HCT116 (cell line): ENCODE measurements around the gene ASPG.

ENCODE experiments used
- CTCF ChIP-seq, 3 experiments: fragments of 200-600 bp in 1 of 3; sonication (generic) in 1 of 3; IDR thresholded peaks in 2 of 3; conservative IDR thresholded peaks in 1 of 3; 2 replicates each; pipeline ENCODE4 v1.5.1; 2012 to 2017; ENCODE audit warnings: low read depth in 2 of 3, low read length in 2 of 3, antibody characterized with exemption in 1 of 3, borderline replicate concordance in 1 of 3, control low read depth in 1 of 3, mild to moderate bottlenecking in 1 of 3, mixed read lengths in 1 of 3, mixed run types in 1 of 3, moderate library complexity in 1 of 3; ENCODE audit not compliant: insufficient read depth in 1 of 3
- EGR1 ChIP-seq: IDR thresholded peaks from 2 replicates; pipeline ENCODE4 v1.6.1; 2012; ENCODE audit warnings: low read depth
- EZH2 ChIP-seq: fragments of 200-600 bp; sonication (generic); IDR thresholded peaks from 2 replicates; pipeline ENCODE4 v1.6.1; 2017; ENCODE audit warnings: antibody characterized with exemption, mixed run types
- EZH2phosphoT487 ChIP-seq: fragments of 200-600 bp; IDR thresholded peaks from 2 replicates; pipeline ENCODE4 v1.6.1; 2018; ENCODE audit warnings: antibody characterized with exemption, borderline replicate concordance
- JUND ChIP-seq: IDR thresholded peaks from 2 replicates; pipeline ENCODE4 v1.6.1; 2012
- POLR2A ChIP-seq: IDR thresholded peaks from 2 replicates; pipeline ENCODE4 v1.7.0; 2011; ENCODE audit warnings: borderline replicate concordance; ENCODE audit not compliant: insufficient read depth, insufficient read length; ENCODE audit errors: extremely low read depth
- POLR2AphosphoS5 ChIP-seq: IDR thresholded peaks from 2 replicates; pipeline ENCODE4 v1.6.1; 2011; ENCODE audit warnings: mild to moderate bottlenecking, low read depth, low read length, moderate library complexity
- RAD21 ChIP-seq: IDR thresholded peaks from 2 replicates; pipeline ENCODE4 v1.6.1; 2012; ENCODE audit warnings: low read depth, mild to moderate bottlenecking
- REST ChIP-seq: IDR thresholded peaks from 2 replicates; pipeline ENCODE4 v1.6.1; 2012; ENCODE audit warnings: low read depth
- YY1 ChIP-seq: IDR thresholded peaks from 2 replicates; pipeline ENCODE4 v1.6.1; 2011; ENCODE audit warnings: low read length, low read depth, moderate library complexity, mild to moderate bottlenecking; ENCODE audit not compliant: insufficient replicate concordance; ENCODE audit errors: extremely low read depth
- ZNF274 ChIP-seq: fragments of 200-500 bp; sonication (Bioruptor generic); IDR thresholded peaks from 2 replicates; pipeline ENCODE4 v1.6.1; 2014; ENCODE audit warnings: mild to moderate bottlenecking, low read depth, low read length, inconsistent platforms
- TF ChIP-seq, protein P1 (sequence below): IDR thresholded peaks from 2 replicates; pipeline ENCODE4 v1.6.1; 2011; ENCODE audit warnings: mild to moderate bottlenecking, low read length, moderate library complexity; ENCODE audit not compliant: insufficient replicate concordance; ENCODE audit errors: extremely low read depth

GRCh38 chr14:104125011-104125410 lies 39.5 kb downstream of the ASPG start:
- TF ChIP-seq POLR2A (no peak), EZH2 (no peak), CTCF (IDR thresholded peaks at IDR 0.05 in 2 of 3, conservative IDR thresholded peaks at IDR 0.05 in 1 of 3; ENCODE audit: borderline replicate concordance in 1 of 3, insufficient read depth in 1 of 3, low read depth in 2 of 3, low read length in 2 of 3) (no peak), YY1 (no peak), JUND (no peak), POLR2AphosphoS5 (no peak), RAD21 (no peak), REST (no peak), EGR1 (no peak), ZNF274 (no peak), EZH2phosphoT487 (no peak)
- TF ChIP-seq, protein P1, sequence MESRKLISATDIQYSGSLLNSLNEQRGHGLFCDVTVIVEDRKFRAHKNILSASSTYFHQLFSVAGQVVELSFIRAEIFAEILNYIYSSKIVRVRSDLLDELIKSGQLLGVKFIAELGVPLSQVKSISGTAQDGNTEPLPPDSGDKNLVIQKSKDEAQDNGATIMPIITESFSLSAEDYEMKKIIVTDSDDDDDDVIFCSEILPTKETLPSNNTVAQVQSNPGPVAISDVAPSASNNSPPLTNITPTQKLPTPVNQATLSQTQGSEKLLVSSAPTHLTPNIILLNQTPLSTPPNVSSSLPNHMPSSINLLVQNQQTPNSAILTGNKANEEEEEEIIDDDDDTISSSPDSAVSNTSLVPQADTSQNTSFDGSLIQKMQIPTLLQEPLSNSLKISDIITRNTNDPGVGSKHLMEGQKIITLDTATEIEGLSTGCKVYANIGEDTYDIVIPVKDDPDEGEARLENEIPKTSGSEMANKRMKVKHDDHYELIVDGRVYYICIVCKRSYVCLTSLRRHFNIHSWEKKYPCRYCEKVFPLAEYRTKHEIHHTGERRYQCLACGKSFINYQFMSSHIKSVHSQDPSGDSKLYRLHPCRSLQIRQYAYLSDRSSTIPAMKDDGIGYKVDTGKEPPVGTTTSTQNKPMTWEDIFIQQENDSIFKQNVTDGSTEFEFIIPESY = no peak
